Stimulated activated CD4-positive, alpha-beta T cell treated with anti-CD3 and anti-CD28 coated beads, Interleukin-12 subunit alpha, Interleukin-12 subunit beta, amount 100 ng/mL, for 4 hours (primary cell): Measurements from ENCODE around the gene EIPR1.
"Not testable (repeated sequence)": the region's sequence is repeated elsewhere in the genome, so short reads cannot be mapped to it uniquely, and the experiment has no call there.

Source experiments
- DNase-seq: peaks from one replicate; pipeline ENCODE4 v3.0.0-alpha.2; 2020

Gene EIPR1

GRCh38 chr2:3208179-3208578, 169.4 kb downstream of the EIPR1 start:
- no peak for DNase-seq

GRCh38 chr2:3207091-3207491, 170.5 kb downstream of the EIPR1 start:
- DNase-seq: no peak

GRCh38 chr2:3205845-3206244, 171.8 kb downstream of the EIPR1 start:
- no peak for DNase-seq

- no peak for DNase-seq
Observed at GRCh38 chr2:3204031-3204821, 173.4 kb downstream of the EIPR1 start.

GRCh38 chr2:3203497-3204019, 174.1 kb downstream of the EIPR1 start:
- DNase-seq: no peak

- no peak for DNase-seq
Observed at GRCh38 chr2:3202926-3203325, 174.7 kb downstream of the EIPR1 start.

DNA sequence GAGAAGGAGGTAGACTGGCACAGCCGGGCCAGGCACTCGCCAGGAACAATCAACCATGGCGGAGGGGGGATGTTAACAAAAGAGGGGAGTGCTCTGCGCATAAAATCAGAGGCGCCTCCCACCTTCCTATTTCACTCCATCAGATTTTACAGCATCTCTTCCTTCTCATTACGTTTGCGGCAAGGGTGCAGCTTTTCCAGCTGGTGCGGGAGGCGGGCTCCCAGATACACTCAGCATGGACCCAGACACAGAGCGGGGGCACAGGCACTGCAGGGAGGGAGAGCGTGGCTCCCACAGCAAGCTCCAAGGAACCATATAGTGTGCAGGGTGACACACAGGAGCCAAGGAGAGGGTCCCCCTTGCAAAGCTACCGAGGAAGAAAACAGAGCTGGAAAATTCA, 176.3 kb downstream of the EIPR1 start:
- no peak for DNase-seq

GRCh38 chr2:3200420-3200939, 177.1 kb downstream of the EIPR1 start:
- DNase-seq: no peak

GRCh38 chr2:3199627-3200345, 177.8 kb downstream of the EIPR1 start:
- DNase-seq: no peak

DNA sequence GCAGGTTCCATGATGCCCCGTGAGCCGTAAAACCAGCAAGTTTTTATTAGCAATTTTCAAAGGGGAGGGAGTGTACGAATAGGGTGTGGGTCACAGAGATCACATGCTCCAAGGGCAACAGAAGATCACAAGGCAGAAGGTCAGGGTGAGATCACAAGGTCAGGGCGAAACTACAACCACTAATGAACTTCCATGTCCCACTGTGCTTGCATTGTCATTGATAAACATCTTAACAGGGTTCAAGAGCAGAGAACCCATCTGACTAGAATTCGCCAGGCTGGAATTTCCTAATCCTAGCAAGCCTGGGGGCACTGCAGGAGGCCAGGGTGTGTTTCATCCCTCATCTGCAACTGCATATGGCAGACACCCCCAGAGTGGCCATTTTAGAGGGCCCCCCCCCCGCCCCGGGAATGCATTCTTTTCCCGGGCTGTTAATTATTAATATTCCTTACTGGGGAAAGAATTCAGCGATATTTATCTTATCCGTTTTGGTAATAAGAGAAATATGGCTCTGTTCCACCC, 178.9 kb downstream of the EIPR1 start:
- DNase-seq: not testable (repeated sequence)

DNA sequence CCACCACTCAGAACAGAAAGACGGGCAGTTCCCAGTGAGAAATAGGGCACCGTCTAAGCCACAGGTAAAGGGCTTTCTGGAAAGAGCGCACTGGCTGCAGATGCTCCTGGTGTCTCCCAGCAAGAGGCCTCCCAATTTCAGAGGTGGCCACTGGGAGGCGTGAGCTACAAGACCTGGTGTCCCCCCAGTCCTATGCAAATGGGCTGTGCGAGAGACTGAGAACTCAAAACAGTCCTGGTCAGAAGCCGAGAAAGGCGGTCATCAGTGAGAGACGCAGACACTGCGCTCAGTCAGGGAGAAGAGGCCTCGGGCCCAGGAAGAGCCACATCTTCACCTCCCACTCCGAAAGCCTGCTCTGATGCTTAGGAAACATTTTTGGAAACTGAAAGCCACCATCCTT, 179.5 kb downstream of the EIPR1 start:
- no peak for DNase-seq

DNA sequence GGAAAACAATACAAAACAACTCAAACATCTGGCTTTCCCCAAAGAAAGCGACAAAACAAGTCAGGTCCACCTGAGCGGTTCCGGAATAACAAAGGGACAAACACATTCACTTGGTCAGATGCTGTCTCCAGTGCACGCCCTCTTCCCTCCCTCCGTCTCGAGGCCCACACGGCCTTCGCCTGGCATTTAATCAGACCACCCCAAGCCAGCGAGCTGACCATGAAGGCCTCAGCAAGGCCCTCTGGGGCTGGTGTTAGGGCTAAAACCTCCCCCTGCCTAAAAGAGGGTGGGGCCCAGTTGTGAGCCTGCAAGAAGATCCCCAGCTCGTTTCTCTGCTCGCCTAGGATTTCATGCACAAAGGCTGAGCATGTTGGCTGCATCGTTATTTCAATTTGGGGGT, 180.3 kb downstream of the EIPR1 start:
- DNase-seq: no peak

DNA sequence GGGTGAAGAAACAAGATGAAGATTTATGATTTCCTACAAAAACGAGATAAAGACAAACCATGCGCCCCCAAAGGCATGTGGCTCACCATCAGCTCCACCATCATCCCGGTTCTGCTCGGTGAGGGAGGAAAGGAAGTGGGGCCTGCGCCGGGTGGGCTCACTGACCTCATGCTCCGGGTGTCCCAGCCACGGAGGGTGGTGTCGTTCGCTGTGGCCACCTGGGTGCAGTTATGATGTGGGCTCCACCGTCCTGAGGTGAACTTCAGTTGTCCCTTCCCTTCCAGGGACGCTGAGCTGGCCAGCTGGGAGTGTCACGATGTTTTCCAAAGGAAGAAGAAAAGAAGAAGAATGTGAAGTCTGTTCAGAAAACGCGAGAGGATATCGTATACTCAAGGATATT, 180.9 kb downstream of the EIPR1 start:
- DNase-seq: no peak

GRCh38 chr2:3195641-3196476, 181.8 kb downstream of the EIPR1 start:
- no peak for DNase-seq

DNA sequence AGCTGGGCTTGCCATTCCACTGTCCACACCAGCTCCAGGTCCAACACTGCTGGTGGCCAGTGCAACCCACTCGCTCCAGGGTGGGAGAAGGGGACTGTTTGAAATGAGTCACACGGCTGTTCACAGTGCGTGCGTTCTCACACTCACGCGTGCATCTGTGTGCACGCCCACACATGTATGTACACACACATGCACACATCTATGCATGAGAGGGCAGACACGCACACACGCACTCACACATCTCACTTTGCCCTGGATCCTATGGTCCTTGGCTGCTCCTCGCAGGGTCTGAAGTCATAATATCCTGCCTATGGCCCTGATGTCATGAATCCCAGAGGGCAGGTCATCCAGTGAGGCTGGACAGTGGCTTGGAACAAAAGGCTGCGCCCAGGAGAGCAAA, 182.8 kb downstream of the EIPR1 start:
- no peak for DNase-seq

GRCh38 chr2:3193443-3194330, 183.9 kb downstream of the EIPR1 start:
- no peak for DNase-seq

DNA sequence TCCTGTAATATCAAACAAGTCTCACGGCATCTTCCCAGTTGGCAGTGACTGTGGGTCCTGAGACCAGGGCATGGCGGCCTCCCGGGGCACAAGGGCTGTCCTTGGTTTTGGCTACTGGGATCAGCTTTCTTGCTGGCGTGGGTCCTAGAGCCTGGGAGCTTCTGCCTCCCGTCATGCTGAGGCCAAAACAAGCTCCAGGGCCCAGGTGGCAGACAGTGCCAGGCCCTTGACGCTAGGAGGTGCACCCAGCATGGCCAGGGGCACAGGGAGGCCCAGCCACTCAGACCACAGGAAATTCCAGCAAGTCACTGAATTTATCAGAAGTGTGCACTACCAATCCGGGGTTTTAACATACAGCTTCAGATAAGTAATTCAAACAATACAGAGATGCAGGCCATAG, 184.7 kb downstream of the EIPR1 start:
- no peak for DNase-seq

DNA sequence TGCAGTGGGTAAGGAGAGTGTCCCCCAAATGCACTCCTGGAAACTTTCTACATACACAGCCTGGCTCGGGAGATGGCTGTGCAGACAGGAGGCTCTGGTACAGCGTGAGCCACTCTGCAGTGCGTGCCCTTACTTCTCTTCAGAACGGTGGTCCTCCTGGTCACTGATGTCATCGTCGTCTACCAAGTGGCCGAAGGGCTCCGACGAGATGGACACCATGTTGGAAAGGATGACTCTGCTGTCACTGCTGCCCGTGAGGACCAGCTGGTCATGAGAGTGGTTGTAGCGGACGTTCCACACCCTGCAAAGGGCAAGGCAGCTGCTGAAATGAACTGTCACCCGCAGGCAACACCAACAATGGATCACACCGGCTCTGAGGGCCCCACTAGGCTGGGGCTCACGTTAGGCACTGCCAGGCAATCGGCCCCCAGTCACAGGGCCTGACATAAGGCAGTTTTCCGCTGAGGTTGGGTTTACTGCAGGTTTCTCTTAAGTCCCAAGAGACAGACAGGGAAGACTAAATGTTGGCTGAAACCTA, 185.3 kb downstream of the EIPR1 start:
- DNase-seq: no peak

- DNase-seq: no peak
Observed at GRCh38 chr2:3189961-3190360, 187.7 kb downstream of the EIPR1 start.

DNA sequence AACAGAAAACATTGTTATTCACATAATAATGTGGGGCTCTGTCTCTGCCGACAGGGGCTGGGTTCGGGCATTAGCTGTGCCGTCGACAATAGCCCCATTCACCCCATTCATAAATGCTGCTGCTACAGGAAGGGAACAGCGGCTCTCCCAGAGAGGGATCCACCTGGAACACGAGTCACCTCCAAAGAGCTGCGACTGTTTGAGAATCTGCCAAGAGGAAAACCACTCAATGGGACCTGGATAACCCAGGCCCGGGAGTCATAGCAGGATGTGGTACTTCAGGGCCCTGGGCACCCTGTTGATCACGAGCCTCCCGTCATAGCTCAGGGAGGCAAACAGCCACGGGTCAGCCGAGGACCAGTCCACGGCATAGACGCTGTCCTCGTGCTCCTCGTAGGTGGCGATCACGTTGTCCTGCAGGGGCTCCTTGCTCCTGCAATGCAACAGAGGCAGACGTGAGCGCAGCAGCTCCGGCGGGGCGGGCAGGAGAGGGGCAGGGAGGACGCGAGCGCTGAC, 188.5 kb downstream of the EIPR1 start:
- no peak for DNase-seq

DNA sequence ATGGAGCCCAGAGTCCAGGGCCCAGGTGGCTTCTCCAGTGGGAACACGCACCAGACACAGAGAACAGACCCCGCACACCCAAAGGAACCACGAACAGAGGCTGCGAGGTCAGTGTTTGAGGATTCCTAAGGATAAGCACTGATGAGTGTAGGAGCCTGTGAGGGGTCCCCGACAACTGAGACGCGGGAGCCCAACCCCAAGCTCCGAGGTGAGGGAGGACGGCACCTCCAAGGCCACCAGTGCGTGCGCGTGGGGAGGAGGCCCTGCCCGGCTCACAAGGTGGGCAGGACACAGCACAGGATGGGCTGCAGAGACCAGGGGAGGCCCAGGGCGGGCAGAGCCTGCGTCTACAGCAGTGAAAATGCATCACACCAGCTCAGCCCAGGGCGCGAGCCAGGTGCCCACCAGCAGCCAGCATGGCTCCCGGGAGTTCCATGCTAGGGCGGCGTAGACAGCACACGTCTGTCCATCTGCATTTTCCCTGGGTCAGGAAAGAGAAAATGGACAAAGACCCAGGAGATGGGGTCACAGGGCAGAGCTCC, 189.1 kb downstream of the EIPR1 start:
- DNase-seq: no peak
